ENCODE results near the gene GNG12.

GNG12 gene

DNA sequence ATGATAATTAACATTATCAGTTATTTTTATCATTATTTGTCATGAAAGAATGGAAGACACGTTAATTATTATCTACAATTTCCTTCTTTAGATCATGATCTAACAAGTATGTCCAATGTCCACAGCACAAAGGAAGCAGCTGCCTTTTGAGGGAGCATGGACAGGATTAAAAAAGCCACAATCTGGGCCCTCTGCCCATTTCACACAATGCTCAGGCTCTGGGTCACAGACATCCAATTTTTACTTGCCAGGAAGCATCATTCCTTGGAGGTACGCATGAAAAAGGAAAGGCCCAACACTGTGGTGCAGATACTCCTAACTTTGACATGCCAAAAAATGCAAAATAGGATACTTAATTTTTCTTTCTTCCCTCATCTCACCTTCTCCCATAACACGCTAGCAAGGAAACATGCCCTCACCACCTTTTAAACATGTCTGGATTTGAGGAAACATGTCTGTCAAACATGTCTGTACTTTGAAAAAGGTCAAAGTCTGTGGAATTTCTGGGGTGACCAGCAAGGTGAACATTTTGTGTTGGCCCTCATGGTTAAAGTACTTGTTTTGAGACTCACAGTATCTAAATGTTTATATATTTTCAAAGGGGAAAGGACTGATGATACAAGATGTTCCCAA lies 108.2 kb downstream of the GNG12 start:
- no peak for DNase-seq

DNA sequence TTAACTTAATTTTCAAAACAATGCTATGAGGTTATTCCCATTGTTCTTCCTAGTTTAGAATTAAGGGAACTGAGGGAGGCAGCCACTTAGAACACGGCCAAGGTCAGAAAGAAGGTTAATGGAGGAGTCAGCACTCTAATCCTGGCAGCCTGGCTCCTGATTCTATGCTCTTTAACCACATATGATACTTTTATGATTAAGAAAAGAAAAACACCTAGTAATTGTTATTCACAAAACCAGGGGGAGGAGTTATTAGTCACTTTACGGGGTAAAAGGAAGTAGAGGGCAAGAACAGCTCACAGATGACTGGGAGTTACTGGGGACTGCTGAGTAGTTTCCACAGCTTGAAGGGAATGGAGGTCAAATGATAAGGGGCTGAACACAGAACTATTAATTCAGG lies 109.6 kb downstream of the GNG12 start:
- no peak for DNase-seq

DNA sequence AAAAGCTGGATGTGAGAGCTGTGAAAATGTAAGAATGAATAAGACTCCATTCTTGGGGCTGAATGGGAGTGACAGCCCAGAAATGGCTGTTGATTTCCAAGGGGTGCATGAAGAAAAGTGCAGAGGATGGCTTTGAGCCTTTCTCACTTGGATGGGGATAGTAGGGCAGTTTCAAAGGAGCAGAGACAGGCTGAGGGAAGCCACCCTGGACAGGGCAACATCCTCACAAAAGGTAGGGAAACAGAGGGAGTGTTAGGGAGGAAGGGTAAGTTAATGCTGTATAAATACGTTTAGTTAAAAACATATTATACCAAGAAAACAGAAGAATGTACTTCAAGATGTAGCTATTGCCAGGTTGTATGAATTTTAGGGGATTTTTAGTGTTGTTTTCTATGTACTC lies 110.1 kb downstream of the GNG12 start:
- DNase-seq: no peak

DNA sequence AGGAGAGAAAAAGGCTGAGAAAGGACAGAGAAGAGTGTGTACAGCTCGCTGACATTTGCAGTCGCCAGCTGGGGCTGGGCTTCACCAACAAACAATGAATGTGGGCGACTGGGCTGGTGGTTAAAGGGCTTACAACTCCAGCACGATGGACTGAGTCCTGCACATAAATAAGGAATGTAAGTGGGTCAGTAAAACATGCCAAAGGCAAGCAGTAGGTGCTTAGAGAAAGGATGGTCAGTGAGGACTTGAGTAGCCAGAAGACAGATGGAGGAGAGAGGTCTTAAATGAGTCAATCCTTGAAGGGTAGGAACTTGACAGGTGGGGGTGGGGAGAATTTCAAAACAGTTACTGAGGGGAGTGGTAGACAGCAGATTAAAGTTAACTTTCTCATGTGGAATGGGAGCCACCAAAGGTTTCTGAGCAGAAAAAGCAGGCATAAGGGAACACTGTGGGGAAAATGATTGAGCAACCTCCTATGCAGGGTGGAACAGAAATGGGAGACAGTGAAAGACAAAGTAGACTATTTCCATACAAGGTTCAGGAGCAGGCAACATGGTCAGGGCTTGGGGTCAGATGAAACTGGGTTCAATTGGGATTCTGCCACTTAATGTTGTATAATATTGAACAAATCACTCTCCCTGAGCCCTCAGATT lies 110.8 kb downstream of the GNG12 start:
- DNase-seq: no peak

DNA sequence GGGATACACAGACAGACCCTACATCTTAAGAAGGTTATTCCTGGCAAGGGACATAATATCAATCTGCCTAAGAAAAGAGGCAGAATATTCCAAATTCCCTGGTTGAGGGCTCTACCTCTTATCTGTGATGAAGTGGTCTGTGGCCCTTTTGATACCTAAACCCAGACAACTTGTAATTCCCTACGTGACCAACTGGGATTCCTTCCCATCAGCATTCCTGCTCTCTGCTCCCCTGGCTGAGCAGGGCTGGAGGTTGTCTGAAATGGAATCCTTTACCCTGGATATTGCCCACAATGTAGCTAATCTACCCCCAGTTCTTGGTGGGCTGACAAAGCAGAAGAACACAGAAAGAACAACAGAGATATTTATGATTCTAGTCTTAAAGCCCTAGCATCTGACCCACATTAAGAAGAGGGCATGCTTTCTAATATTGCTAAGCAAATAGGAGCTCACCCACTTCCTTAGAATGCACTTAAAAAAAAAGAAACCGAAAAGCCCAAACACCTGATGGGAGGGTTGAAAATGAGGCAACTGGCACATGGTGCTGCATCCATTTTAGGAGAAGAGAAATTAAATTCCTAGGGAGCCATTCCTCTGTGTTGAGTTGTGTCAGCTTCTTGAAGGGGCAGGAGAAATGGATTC lies 111.5 kb downstream of the GNG12 start:
- DNase-seq: no peak

DNA sequence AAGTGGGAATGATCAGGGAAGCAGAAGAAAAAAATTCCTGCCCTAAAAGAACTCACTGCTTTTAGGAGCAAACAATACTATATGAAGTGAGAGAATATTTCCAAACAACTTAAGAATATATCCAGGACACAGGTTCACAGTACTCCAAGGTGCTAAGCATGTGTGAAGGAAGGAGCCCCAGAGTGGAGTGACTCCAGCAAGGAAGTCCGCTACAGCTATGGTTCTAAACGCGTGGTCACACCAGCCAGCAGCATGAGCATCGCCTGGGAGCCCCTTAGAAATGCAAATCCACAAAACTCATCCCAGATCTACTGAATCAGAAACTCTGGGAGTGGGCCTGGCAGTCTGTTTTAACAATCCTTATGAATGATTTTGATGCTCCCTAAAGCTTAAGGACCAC lies 112.2 kb downstream of the GNG12 start:
- no peak for DNase-seq

DNA sequence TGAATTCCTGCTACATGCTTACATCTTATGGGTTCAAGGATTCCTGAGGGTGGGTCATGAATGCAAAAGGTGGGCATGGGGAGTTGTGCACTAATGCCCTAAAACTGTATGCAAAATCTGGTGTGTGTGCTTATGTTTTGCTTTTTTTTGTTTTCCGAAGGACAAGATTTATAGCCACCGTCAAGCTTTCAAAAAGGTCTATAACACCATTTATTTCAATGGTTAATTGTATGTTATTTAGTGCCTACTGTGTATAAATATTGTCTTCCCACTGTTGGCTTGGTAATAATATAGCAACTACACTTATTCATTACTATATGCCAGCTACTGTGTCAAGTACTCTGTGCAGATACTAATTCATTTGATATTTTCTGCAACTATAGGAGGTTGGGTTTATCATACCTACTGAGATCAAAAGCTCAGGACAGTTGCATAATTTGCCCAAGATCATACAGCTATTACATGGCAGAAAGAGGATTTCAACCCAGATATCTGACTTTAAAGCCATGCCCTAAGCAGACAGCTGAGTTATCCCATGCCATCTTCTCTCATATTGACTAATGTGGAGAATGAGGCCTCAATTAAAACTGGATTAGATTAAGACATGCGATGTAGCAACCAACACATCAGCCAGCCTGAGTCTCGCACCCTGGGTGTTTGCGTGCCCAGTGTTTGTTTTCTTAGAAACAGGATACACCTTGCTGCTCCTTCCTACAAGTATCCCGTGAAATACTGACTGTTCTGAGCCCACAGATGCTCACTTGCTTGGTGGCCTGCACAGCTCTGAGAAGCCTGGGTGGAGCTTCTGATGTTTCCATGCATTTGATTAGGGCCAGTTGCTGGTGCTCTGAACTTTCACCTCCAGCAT lies 113.7 kb downstream of the GNG12 start:
- DNase-seq: no peak

DNA sequence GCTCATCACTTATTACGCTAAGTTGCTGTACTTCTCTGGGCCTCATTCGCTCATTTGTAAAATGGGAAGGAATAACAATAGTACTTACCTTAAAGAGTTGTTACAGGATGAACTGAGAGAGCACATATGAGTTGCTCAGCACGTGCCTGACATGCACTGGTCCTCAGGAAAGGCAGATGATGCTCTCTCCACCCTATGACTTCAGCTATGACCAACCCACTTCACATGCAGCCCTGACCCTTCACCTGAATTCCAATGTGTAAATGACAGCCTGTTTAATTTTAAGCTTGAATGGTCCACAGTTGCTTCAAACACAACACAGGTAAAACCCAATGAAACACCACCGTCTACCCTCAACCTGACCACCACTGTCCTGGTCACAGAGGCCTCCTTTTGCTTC lies 115.4 kb downstream of the GNG12 start:
- DNase-seq: no peak

DNA sequence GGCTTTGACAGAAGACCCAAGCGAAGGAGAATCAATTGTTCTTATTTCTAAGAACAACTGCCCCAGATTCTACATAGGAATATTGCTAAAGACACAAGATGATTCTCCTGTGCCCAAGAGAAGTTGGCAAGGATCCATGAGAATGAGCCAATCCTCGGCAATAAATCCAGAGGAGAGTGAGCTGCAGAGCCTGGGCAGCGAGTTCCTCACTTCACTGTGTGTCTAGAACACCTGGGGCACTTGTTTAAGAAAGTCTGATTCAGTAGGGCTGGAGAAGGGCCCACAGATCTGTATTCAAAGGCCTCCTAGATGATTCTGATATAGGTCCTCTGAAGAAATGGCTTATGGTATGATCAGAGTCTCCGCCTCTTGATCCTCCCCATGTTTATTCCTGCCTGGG lies 116.5 kb downstream of the GNG12 start:
- no peak for DNase-seq

DNA sequence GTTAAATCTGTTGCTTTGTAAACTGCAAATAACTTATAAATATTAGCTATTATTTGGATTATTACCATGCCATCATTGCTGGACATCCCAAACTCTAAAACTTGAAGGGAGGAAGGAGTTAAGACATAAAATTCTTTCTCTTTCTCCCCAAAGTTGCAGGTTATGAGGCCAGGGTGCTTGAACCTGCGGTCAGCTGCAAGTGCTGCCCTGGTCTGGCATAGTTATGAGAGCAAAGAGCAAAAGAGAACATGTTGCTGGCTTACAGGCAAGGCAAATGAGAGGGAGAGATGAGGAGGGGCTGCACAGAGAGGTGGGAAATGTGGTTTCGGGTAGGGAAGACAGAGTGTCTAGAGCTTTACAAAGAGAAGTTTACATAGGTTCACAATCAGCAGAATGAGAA lies 117.4 kb downstream of the GNG12 start:
- no peak for DNase-seq

DNA sequence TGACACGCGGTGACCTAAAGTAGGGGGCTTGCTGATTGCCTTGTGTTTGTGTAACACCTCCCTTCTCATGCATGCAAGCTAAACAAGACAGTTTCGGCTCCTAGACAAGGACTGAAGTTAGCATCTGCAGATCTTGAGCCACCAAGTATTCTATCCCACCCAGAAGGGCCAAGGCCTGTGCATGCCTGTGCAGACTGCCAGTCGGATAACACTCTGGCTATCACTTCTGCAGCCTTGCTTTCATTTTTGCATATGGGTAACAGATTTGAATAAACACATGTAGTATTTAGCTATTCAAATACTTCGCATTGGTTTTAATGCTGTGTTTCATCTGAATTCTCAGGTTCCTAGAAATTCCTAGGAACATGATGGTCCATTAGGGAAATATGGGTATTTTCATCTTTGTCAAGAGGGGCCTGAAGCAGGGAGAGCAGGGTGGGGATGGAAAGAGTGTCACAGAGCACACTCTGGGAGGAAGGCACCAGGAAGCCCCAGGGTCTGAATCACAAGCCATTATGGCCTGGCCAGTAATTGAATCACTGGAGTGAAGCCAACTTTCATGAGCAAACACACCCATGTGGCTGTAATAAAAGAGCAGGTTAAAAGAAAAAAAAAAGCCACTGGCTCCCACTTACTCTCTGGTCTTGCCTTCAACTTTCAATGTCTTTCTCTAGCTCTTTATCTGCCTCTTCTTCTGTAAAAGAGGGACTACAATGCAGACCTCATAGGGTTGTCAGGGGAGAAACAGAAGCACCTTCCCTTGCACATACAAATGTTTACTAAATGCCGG lies 120.0 kb downstream of the GNG12 start:
- no peak for DNase-seq

DNA sequence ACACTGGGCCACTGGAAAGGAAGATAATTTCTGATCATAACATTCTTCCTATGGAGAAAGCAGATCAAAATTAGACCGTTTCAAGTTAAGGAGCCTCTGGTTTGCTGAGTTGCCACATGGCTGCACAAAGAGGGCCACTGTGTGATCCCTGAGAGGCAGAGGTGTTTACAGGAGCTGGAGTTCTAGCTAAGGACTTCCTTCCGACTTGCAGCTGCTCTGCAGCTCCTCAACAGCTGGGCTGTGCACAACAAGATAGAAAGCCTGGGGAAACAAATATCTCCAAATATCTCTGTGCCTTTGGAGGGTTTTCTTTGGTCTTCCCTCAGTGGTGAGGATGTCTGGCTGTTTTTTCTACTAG lies 121.4 kb downstream of the GNG12 start:
- no peak for DNase-seq

DNA sequence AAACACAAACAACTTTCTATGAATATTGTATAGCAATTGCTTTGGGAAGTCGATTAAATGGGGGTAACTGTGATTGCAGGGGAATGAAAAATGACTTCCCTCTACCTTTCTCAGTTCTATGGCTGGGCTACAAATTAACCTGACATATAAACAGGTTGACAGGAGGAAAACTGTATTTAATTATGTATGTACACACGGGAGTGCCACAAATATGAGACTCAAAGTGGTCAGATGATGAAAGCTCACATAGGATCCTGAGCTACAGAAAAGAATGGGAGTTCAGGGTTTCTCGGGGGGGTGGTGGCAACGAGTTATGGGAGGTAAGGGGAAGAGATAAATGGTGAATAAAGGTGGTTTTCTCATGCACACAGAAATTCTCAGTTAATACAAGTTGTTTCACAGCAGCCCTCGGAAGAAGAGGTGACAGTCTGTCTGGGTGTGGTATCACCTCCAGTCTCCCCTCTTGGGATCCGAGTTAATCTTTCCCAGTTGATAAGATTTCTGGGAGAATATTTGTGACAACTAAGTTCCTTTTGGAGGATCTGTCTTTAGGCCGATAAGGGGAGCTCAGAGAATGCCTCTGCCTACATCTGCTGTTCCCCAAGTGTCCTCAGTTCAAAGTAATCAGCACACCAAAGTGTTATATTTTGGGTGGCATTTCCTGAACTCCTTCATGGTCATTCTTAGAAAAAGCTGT lies 122.0 kb downstream of the GNG12 start:
- DNase-seq: no peak

DNA sequence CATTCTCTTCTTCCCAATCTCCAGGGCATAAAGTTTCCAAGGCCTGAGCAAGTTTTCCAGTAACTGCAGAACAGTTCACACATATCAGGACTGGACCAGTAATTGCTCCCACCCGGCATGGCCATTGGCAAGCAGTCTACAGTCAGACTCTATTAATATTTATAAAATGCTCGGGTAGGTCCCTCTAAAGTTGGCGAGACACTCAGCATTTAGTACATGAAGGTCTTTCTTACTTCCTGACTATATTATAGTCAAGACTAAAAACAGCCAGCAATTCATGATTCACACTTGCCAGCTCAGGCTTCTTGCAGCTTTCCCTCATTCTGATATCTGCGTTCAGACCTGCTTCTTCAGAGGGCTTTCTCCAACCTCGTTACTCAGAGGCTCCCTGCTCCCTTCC lies 122.8 kb downstream of the GNG12 start:
- no peak for DNase-seq

DNA sequence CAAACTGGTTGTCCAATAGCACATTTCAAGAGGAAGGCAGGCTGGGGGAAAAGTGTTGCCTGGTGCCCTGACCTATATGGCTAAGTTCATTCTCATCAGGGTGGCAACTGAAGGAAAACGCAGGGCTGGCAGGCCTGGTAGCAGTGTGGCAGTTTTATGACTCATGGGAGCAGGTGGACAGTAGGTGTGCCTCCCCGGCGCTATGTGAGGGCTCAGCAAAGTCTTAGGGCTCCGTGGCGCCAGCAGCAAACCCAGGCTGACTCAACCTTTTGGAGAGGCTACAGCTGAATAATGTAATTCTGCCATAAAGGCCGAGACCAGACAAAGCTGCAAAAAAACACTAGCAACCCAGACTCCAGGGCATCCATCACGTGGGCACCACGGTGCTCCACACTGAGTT lies 124.7 kb downstream of the GNG12 start:
- no peak for DNase-seq

DNA sequence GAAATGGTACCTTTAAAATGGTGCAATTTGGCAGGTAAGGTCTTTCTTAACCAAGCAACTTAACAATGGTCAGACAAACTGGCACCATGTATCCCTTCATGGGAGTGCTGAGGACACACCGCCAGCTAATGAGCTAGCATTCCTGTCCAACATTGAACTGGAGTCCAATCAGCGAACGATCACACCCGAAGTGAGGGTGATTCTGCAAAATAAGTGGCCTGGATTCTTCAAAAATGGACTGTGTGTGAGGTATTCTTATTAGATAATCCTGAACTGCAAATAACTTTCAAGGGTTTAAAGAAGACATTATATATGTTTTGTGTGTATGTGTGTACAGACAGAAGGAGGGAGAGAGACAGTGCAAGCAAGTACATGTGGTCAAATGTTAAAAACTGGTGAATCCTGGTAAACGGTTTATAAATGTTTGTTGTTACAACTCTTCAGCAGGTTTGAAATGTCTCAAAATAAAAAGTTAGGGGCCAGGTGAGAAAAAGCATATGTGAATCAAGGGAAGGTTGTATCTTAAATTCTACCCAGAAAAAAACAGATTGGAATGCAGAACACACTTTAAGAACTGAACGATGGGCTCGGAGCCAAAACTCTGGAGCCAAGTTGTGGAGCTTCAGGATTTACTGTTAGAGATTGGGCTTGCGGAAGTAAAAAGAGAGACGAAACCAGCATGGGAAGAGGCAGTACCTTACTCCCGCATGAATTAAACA lies 127.4 kb downstream of the GNG12 start:
- DNase-seq: no peak

DNA sequence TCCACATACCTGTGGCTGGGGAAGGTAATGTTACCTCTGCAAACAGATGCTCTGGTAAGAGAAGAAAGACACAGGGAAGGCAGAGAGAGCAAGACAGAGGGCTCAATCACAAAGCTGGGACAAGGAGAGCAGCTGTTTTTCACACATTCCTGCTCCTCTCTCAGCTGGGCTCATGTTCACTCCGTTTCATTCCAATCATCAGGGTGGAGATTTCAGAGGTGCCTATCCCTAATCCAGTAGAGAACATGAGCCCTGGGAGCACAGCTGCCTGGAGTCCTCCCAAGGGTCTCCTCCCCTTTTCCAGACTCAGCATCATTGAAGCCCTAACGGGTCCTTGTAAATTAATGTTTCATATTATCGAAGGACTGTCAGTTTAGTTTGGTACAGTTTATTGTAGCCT lies 128.9 kb downstream of the GNG12 start:
- DNase-seq: no peak

DNA sequence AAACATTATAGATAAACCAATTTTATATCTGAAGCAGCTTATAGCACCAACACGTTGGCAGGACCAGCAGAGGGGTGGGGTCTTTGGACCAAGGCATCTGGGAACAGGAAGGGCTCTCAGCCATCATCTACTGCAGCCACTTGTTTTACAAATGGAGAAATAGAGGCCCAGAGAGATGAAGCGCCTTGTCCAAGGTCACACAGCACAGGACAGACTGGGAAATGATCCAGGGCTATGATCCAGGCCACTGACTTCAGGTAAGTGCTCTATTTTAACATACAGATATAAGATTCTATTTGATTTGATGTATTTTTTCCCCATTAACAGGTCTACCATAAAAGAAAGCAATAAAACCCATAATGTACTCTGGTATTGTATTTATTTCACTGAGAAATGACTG lies 131.4 kb downstream of the GNG12 start:
- no peak for DNase-seq

DNA sequence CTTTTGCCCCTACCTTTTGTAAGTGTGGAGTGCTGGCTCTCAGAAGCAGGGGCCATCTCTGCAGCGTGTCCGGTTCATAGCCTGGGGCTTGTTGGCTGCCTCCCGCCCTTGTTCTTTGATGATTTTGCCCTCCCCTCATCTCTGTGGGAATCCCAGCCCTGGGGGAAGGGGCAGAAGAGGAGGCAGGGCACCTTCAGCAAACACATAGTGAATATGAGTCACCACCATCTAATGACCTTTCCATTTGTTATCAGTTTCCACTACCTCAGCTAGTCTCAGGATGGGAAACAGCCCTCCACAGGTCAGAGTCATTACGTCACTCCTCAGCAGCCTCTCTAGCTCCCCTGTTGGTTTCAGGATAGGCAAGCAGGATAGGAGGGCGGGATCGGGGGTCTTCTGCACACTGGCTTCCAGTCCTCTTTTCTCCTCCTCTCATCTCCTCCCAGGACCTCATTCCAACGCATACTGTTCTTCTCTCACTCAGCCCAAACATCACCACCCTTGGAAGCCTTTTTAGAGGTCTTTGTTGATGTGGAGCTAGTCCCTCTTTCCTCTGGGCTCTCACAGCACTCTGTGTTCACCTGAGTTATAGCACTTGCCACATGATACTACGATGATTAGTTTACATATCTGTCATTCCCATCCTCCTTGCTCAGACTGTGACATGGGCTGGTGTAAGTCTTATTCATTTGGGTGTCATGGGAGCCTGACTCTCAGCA lies 132.4 kb downstream of the GNG12 start:
- no peak for DNase-seq

DNA sequence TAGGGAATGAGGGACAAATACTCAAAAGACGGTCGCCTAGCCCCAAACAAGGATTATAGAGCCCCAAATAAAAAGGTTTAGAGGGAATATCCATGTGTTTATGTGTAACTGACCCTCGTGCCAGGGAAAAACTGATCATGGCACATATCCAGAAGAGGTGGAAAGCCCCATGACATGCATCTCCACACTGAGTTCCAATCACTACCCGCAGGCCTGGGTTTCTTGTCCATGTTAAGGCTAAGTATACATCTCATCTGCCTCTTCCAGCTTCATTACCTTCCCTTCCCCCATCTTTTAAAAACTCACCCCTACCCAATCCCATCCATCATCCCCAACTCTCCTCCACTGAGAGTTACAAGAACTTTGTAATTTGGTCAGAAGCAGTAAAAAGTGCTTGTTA lies 133.0 kb downstream of the GNG12 start:
- no peak for DNase-seq

DNA sequence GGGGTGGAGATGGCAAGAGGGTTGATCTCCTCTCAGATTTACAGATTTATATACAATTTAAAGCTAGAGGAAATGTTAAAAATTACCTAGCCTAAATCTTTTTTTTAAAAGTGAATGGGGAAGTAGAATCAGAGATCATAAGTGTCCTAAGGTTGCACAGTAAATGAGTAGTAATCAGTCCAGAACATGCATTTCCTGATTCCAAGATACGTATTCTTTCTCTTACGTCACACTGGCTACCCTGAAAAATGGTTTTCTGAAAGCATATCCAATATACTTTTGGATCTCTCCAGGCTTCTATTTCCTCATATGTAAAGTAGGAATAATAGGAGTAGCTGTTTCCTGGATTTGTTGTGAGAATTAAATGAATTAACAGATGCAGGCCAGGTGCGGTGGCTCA lies 136.6 kb downstream of the GNG12 start:
- no peak for DNase-seq

All from KG1 (cell line).